ENCODE data around the gene TMPRSS5. TPM values are rescaled to one million over a fixed set of nuclear protein-coding genes. Genes with fewer than 3 reads are reported as not detected.

The TMPRSS5 gene
- total and polyA plus RNA-seq, 10 donors: 0.42 to 1.7 (median 0.71) TPM

DNA sequence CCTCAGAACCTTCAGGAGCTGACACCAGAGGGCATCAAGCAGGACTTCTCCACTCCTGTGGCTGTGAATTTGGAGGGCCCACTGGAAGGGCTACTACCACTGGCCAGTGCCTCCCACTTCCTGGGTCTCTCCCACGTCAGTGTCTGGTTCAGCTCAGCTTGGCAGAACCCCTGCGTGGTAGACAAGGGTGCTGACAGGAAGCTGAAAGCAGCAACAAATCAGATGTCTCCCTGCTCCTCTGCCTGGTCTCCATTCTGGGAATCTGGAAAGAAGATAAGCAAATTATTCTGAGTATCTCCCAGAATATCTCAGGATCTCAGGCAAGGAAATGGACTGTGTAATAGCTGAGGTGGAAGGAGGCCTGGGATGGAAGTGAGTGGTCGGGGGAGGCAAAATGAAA is 61.5 kb downstream of the TMPRSS5 start:
- Histone ChIP-seq H3K36me3 (no peaks in the 10 kb centered on the region), H3K27me3 (replicated peaks in 1 of 7) (no peaks in the 10 kb centered on the region), H3K27ac (no peak overlapping the region), H3K4me3 (no peak overlapping the region), H3K4me1 (no peaks in the 10 kb centered on the region), H3K9me3 (peaks cover 0 to 8% (median 0%) of the 10 kb centered on the region in 8 donors)
- TF ChIP-seq, protein P1, sequence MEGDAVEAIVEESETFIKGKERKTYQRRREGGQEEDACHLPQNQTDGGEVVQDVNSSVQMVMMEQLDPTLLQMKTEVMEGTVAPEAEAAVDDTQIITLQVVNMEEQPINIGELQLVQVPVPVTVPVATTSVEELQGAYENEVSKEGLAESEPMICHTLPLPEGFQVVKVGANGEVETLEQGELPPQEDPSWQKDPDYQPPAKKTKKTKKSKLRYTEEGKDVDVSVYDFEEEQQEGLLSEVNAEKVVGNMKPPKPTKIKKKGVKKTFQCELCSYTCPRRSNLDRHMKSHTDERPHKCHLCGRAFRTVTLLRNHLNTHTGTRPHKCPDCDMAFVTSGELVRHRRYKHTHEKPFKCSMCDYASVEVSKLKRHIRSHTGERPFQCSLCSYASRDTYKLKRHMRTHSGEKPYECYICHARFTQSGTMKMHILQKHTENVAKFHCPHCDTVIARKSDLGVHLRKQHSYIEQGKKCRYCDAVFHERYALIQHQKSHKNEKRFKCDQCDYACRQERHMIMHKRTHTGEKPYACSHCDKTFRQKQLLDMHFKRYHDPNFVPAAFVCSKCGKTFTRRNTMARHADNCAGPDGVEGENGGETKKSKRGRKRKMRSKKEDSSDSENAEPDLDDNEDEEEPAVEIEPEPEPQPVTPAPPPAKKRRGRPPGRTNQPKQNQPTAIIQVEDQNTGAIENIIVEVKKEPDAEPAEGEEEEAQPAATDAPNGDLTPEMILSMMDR (IDR thresholded peaks at IDR 0.05 in 8 of 11, conservative IDR thresholded peaks at IDR 0.05 in 3 of 11): no peak
- TF ChIP-seq POLR2A (IDR thresholded peaks at IDR 0.05): no peak
- TF ChIP-seq POLR2AphosphoS5 (IDR thresholded peaks at IDR 0.05): no peak
- DNase-seq: no peak
- intact Hi-C loops (cut with DNase I; ENCODE audit: low total_unique reads): no loop called here
- 49 to 69% (median 63%) methylated on average over 3 of the region's 3 CpGs for WGBS, 5 donors

DNA sequence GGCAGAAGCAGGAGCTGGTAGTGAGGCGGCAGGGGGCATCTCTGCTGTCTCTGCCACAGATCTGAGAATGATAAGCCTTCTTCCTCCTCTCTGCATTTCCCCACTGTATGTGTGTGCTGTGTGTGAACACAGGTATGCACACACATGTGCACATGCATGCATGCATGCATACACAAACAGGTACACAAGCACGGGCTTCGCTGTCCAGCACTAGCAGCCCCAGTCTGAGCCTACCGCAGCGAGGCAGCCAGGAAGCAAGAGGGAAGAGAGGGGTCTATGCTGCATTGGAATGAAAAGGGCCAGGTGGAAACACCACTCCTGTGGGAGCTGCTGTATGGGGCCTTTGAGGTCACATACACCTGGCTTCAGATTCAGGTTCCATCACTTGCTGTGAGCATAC is 62.4 kb downstream of the TMPRSS5 start:
- Histone ChIP-seq H3K4me1 (no peaks in the 10 kb centered on the region), H3K9me3 (no peaks in the 10 kb centered on the region), H3K27ac (no peak overlapping the region), H3K27me3 (replicated peaks in 1 of 7) (no peaks in the 10 kb centered on the region), H3K4me3 (no peak overlapping the region), H3K36me3 (no peaks in the 10 kb centered on the region)
- TF ChIP-seq, protein P1 (IDR thresholded peaks at IDR 0.05 in 8 of 11, conservative IDR thresholded peaks at IDR 0.05 in 3 of 11): no peak
- TF ChIP-seq POLR2A (IDR thresholded peaks at IDR 0.05) (no peak), POLR2AphosphoS5 (IDR thresholded peaks at IDR 0.05) (no peak)
- WGBS, 5 donors: 70 to 84% (median 80%) methylated on average over 5 of the region's 5 CpGs
- DNase-seq: no peak
- intact Hi-C loops (cut with DNase I; ENCODE audit: low total_unique reads): no loop called here

DNA sequence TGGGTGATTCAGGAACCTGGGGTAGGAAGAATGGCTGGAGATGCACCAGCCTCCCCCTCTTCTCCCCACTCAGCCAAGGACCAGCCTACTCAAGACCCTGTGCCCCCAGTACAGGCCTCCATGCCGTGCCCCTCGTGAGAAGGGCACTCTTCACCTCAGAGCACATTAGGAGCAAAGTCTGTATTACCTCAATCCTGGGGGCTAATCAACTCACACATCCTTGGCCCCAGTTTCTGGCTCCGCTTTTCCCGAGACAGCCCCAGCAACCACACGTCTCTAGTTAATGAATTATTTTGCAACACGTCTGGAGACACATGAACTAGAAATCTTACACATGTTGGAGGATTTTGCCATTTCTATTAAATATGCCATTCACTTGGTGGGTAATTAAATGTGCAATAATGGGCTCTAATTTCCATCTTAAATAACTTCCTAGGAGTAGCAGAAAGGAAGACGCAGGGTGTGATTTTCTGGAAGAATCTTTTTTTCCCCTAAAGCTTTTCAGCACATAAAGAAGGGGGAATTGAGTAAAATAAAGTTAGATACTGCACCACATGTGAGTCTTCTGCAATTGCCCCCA is 63.0 kb downstream of the TMPRSS5 start:
- Histone ChIP-seq H3K36me3 (no peaks in the 10 kb centered on the region), H3K27me3 (replicated peaks in 1 of 7) (no peaks in the 10 kb centered on the region), H3K4me1 (no peaks in the 10 kb centered on the region), H3K9me3 (no peaks in the 10 kb centered on the region), H3K27ac (no peak overlapping the region), H3K4me3 (no peak overlapping the region)
- intact Hi-C loops (cut with DNase I; ENCODE audit: low total_unique reads): no loop called here
- DNase-seq: no peak
- TF ChIP-seq POLR2A (IDR thresholded peaks at IDR 0.05) (no peak), POLR2AphosphoS5 (IDR thresholded peaks at IDR 0.05) (no peak)
- TF ChIP-seq, protein P1 (IDR thresholded peaks at IDR 0.05 in 8 of 11, conservative IDR thresholded peaks at IDR 0.05 in 3 of 11): no peak
- WGBS, 5 donors: 73 to 85% (median 76%) methylated on average over 7 of the region's 7 CpGs

DNA sequence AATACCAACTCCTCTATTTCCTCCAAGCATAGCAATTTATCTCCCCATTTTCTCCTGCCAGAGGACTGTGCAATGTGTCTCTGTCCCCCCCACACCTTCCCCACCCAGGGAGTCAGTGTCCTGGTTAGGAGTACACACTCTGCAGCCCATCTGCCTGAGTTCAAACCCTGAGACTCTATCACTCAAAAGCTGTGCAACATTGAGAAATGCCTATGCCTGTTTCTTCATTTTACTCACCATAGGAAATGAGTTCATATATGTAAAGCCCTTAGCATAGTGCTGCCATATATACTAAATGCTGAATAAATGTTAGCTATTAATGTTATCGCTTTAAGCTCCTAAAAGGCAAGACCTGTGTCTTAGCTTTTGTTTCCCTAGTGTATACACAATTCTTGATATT is 64.0 kb downstream of the TMPRSS5 start:
- intact Hi-C loops (cut with DNase I; ENCODE audit: low total_unique reads): no loop called here

More for the DNA sequence above, 64.0 kb downstream of the TMPRSS5 start:
- H3K4me1 ChIP-seq: no peaks in the 10 kb centered on the region
- H3K27ac ChIP-seq: no peak overlapping the region
- no peaks in the 10 kb centered on the region for H3K36me3 ChIP-seq
- H3K27me3 ChIP-seq (replicated peaks in 1 of 7): no peaks in the 10 kb centered on the region
- WGBS, 5 donors: 86 to 97% (median 94%) methylated on average over 1 of the region's 1 CpG
- no peak overlapping the region for H3K4me3 ChIP-seq
- no peak for TF ChIP-seq POLR2A (IDR thresholded peaks at IDR 0.05)
- TF ChIP-seq, protein P1 (IDR thresholded peaks at IDR 0.05 in 8 of 11, conservative IDR thresholded peaks at IDR 0.05 in 3 of 11): no peak
- no peak for TF ChIP-seq POLR2AphosphoS5 (IDR thresholded peaks at IDR 0.05)
- no peaks in the 10 kb centered on the region for H3K9me3 ChIP-seq
- no peak for DNase-seq

Measured in spleen (tissue), 11 donors.